AG09319 (cell line): ENCODE data around the gene JARID2.

Experiments used
- DNase-seq: peaks from one replicate; pipeline ENCODE4 v3.0.0-alpha.2; 2010; ENCODE audit warnings: low read depth; ENCODE audit errors: extremely low read depth
- TF ChIP-seq, protein P1 (sequence below): IDR thresholded peaks from 2 replicates; pipeline ENCODE4 v1.5.1; 2011; ENCODE audit warnings: low read depth, mild to moderate bottlenecking, inconsistent platforms, low read length, moderate library complexity

The JARID2 gene

DNA sequence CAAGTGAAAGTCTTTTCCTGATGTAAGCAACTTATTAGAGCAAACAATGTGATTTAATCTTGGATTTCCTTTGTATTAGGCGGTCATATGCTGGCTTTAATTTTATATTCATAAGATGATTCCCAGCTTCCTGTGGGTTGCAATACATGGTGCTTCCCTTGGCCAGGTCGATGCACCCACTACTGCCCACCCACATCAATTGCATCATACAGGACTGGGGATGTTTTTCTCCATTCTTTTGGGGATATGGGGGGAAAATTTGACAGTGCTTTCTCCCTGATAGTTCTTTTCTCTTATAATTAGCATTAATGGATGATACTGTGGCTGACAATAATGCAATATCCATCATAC lies 187.6 kb downstream of the JARID2 start:
- no peak for DNase-seq
- TF ChIP-seq, protein P1, sequence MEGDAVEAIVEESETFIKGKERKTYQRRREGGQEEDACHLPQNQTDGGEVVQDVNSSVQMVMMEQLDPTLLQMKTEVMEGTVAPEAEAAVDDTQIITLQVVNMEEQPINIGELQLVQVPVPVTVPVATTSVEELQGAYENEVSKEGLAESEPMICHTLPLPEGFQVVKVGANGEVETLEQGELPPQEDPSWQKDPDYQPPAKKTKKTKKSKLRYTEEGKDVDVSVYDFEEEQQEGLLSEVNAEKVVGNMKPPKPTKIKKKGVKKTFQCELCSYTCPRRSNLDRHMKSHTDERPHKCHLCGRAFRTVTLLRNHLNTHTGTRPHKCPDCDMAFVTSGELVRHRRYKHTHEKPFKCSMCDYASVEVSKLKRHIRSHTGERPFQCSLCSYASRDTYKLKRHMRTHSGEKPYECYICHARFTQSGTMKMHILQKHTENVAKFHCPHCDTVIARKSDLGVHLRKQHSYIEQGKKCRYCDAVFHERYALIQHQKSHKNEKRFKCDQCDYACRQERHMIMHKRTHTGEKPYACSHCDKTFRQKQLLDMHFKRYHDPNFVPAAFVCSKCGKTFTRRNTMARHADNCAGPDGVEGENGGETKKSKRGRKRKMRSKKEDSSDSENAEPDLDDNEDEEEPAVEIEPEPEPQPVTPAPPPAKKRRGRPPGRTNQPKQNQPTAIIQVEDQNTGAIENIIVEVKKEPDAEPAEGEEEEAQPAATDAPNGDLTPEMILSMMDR: no peak

DNA sequence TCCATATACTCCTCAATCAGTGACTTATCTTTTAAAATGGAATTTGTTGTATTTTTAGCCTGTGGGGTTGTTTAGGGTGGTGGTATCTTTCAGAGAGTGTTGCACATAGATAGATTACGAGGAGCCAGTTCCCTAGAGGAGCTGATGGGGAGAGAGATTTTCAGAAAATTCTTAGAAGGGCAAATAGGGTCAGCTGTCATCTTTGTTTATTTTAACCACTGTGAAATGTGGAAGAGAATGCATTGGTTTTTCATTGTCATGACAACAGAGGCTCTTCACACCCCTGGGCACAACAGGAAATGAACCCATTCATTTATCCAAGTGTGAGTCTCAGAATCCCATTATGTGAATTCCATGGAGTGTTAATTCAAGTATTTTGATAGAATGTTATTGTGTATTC lies 188.4 kb downstream of the JARID2 start:
- DNase-seq: no peak

DNA sequence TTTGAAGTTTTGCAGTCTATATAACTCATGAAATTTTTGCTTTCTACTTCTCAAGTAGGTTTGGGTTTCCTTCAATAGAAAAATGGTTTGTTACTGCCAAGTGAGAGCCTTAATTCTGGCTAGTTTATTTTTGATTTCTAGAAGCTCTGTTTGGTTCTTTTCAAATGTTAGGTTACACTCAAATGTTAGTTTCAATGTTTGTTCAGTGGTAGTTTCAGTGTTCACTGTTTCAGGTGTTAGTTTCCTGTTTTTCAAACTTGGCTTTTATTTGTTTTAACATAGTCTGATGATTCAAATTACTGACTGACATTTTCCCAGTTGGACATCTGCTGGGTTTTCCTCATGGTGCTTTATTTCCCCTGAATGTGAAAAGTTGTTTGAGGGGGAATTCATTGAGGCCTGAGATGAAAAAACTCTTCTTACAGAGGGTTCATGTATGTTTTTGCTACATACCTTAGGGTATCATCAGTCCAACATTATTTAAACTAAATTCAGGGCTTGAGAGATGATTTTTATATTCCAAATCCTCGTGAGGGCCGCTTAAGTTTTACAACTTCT lies 189.0 kb downstream of the JARID2 start:
- TF ChIP-seq, protein P1: no peak
- DNase-seq: no peak

More for the DNA sequence above, 188.4 kb downstream of the JARID2 start:
- TF ChIP-seq, protein P1: no peak

DNA sequence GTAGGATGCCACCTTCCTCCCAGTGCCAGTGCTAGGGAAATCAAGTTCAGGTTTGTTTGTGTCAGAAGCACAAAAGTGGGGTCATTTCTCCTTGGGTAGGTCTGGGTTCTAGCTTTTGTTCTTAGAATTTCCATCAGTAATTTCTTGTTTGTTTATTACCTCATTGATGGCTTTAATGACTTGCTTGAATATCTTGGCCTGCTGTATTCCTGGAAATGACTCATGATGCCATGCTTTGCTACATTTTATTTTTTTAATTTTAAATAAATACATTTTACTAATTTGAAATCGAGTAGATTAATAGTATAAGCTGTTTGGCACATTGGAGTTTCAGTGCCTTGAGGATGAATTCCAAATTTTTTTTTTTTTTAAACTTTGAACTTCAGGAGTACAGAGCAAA lies 189.6 kb downstream of the JARID2 start:
- DNase-seq: no peak
- TF ChIP-seq, protein P1: no peak

DNA sequence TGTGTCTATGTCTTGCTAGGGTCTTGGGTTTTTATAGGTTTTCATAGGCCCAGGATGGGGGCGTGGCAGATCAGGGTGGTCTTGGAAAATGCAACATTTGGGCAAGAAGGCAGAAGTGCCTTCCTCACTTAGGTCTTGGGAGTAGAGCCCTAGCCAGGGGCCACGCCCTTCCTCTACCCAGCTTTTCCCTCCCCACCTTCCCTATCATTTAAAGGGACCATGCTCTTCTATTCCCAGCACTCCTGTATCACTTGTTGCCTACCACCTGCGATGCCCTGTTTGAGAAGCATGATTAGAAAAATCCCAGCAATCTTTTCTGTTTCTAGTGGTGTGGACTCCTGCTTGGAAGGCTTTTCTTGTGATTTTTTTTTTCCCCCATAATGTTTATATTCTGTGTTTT lies 190.6 kb downstream of the JARID2 start:
- TF ChIP-seq, protein P1: no peak

DNA sequence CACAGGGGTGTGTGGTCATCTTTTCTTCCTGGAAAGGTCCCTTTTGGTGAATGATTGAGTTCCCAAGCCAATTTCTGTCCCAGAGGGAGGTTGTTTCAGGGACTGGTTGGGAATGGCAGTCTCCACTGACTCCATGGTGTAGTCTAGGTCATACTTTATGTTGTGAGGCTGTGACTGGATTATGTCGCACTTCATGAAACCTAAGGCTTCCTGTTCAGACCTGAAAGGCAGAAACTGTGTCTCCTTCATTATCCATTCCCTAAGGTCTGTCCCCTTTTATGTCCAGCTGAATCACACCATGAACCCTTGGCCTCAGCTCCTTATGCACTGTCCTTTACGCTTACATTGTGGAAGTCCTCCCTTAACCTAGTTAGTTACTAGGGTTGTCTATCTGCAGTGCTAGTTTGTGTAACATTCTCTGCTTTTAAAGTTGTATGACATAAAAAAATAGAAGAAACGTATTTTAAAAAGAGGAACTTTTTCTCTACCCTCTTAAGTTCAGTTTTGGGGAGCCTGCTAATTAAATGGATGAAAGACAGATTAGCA lies 191.3 kb downstream of the JARID2 start:
- TF ChIP-seq, protein P1: no peak

More for the DNA sequence above, 190.6 kb downstream of the JARID2 start:
- DNase-seq: no peak

DNA sequence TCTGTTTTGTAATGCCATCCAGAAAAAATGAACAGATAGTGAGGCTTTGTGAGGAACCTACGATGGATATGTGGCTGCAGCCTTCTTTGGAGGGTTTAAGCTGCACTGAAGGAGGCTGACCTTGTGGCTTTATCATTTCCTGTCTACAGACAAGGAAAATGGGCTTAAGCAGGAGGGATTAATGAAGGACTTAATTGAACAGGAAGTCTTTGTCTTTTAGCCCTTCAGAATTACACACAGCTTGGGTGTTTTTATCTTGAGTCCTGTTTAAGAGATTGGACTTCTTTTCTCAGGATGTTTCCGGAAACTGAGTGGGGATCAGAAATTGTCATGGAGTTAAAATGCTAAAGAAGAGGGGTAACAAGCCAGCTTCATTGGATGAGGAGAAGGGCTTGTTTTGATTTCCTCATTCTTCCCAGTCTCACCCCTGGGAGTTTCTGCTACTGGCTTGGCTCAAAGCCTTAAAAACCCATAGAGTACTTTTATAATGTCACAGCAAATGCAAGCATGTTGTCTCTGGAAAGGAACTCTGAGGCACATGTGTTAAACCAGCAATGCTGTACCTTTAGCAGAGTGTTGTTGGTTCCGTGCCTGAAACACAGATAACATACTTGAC lies 193.6 kb downstream of the JARID2 start:
- TF ChIP-seq, protein P1: no peak
- DNase-seq: no peak

More for the DNA sequence above, 191.3 kb downstream of the JARID2 start:
- no peak for DNase-seq
